NCI-H2196 treated with DMSO at 0.1 percent for 48 hours (cell line): ENCODE results near the gene CTSE.
"Not testable (repeated sequence)": the region's sequence is repeated elsewhere in the genome, so short reads cannot be mapped to it uniquely, and the experiment has no call there.

ENCODE experiments used
- DNase-seq: peaks from one replicate; lab custom pipeline; 2025; ENCODE audit not compliant: unreplicated experiment; lab: John Stamatoyannopoulos, UW

CTSE gene

DNA sequence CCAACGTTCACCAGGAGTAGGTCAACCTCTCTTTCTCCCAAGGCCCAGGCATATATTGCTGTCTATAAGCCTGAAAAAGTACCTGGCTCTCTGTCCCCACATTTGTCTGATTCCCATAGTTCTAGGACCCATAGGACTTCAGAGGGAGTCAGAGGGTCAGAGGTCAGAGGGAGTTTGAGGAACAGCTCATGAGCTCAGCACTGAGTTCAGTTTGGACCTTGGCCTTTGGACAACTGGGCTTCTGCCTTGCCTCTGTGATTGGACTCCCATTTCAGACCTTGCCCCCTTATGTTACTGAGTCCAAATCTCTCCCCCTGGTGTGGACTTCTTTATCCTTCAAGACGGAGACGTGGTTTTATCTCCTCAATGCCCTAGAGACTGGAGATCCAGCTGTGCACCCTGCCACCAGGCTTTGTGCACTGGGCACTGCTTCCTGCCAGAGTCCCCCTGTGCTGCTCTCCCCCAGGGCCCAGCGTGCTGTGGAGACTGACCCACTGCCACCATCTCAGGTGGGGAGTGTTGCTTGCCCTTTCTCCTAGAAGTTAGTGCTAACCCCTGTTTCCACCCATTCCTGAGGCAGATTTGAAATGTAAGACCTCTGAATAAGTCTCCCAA is 3.2 kb downstream of the CTSE start:
- DNase-seq: no peak

GRCh38 chr1:206015071-206015470 is 8.6 kb downstream of the CTSE start:
- DNase-seq: no peak

DNA sequence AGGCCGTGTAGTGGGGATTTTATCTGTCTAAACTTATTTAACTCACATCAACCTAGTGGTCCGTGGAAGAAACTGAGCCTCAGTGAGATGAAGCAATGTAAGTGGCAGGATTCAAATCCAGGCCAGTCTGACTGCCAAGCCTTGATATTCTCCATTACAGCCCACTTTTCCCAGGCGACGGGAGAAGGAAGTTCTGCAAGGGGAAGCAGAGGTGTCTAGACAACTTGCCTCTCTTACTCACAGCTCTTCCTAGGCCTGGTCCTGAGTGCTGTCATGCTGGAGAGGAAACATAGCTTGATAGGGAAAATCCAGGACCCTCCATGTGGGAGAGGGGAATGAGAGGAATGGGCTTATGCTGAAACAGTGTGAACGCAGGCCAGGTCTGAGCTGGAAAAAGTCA is 9.1 kb downstream of the CTSE start:
- DNase-seq: no peak

DNA sequence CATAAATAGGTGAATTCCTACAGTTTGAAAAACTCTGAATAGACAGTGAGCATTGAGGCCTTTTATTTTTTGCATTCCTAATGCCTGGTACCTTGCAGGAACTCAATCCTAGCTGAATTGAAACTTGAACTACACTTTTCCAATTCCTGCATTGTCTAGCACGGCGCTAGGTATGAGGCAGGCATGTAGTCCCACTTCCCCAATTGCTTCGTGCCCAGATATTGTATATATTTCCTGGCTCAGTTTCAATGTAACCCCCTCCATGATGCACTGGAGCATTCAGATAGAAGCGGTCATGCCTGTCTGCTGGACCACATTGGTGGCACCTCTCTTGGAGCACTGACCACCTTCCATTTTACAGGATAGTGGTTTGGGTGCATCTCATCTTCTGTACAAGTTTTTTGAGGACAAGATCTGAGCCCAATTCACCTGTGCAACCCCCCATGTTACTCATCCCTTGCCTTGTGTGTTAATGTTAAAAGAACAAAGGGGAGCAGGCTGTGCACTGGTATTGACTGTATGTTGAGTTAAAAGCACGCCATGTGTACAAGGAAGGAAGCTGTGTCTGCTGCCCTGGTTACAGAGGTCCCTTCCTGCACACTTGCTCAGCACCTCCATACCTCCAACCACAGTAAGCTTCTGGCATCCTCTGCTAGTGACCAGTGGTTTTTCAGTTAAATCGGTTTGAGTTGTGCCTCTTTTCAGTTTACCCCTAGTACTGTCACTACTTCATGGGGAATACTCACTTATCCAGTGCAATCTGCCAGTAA is 10.5 kb downstream of the CTSE start:
- DNase-seq: no peak

DNA sequence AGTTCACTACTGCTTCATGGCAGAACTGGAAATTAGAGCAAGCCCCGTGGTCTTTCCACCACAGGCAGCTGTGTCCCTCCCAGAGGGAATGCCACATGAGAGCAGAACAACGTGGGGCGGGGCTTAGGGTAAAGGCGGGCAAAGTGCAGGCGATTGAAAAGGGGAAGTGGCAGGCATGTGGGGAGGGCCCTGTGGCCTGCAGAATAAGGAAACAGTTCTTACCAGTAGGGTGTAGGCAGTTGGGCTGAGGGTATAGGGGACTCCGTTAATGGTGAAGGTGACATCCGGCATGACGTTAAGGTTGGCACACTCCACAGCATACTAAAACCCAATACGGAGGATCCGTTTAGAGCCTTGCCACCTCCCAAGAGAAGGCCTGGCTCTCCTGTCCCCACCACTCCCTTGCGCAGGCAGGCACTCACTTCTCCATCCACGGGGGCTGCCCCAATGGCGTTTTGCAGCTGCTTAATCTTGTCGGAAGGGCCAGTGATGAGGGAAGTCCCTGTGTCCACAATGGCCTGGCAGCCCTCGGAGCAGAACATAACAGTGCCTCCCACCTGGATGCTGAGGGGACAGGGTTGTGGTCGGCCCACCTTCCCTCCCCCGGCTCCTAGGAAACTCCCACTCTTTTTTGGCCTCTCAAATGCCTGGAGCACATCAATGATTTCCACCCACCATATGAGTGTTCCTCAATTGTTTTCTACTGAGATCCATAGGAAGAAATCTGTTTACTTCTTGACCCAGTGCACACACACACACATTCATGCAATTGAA is 11.4 kb downstream of the CTSE start:
- DNase-seq: no peak

GRCh38 chr1:206011057-206011456 is 12.6 kb downstream of the CTSE start:
- DNase-seq: no peak

DNA sequence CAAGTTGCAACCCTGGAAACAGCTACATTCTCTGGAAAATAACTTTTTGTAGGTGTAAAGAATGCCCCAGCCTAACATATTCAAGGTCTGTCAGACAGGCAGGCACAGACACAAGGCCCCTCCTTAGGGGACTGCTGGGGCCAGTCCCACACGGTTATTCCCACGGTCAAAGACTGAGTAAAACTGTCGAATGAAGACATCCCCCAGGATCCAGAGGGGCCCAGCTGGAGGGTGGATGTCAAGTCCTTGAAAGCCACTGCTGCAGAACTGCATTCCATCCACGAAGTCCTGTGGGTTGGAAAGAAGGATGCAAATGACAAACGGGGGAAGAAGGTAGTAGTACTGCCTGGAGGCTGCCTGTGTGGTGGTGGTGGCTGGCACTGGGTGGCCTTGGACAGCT is 13.6 kb downstream of the CTSE start:
- no peak for DNase-seq

GRCh38 chr1:206006946-206007345 is 16.7 kb downstream of the CTSE start:
- no peak for DNase-seq

DNA sequence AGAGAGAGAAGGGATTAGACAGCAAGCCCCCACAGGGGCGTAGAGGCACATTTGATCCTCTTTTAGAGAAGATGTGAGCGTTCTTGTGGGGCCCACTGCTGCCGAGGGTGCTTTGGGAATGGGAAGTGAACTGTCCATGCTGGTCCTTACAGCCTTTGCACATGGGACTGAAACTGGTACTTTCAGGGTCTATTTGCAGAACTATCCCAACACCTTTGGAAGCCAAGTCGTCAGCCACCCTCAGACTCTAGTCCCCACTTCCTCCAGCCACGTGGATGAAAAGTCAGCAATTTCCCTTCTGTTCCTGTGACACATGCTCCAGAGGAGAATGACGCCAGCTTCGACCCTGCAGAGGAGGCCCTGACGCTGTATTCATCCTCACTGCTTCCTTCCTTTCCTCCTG is 17.9 kb downstream of the CTSE start:
- DNase-seq: no peak

DNA sequence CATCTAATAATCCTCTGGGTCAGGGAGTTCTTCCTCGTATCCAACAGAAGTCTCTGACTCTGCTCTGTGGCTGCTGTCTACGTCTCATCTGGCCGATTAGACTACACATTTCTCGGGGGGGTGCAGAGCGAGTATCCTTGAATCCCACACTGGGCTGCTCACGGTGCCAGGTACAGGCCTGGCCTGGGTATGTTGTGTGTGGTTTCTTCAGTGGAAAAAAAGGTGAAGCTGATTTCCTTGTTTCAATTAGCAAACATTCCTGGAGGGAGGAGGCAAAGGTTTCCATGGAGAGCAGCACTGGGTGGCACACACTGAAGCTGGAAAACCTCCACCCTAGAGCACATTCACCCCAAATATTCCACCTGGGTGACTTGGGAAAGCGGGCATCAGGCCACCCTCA is 18.5 kb downstream of the CTSE start:
- no peak for DNase-seq

- no peak for DNase-seq
These were observed 18.9 kb downstream of the CTSE start for GRCh38 chr1:206004826-206005225.

DNA sequence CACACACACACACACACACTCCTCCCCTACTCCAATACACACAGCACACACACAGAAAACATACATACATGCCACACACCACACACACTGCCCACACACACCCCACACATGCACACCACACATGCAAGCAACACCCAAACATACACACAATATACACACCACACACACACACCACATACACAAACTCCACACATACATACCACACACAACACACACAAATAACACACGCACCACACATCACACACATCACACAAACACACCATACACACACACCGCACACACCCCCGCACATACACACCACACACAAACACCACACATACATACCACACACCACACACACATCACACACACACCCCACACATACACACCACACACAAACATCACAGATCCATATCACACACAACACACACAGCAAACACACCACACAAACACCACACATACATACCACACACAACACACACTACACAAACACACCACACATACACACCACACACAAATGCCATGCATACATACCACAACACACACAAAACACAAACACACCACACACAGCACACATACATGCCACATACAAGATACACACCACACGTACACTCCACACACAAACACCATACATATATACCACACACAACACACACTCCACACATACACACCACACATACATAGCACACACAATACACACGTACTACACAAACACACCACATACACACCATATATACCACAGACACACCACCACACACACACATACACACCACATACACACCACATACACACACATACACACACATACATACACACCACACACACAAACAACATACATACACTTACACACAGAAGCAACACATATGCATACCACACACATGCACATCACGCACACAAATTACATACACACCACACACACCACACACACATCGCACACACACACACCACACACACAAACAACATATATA is 19.6 kb downstream of the CTSE start:
- DNase-seq: no peak

- no peak for DNase-seq
These were observed 20.6 kb downstream of the CTSE start, which contains the start of gene RAB7B for GRCh38 chr1:206002871-206003801. RAB7B (minus strand) TSS chr1:206003395; CDS start chr1:205994135, 9,260 bp downstream.

- DNase-seq: no peak
These were observed 21.5 kb downstream of the CTSE start for GRCh38 chr1:206002160-206002559.

DNA sequence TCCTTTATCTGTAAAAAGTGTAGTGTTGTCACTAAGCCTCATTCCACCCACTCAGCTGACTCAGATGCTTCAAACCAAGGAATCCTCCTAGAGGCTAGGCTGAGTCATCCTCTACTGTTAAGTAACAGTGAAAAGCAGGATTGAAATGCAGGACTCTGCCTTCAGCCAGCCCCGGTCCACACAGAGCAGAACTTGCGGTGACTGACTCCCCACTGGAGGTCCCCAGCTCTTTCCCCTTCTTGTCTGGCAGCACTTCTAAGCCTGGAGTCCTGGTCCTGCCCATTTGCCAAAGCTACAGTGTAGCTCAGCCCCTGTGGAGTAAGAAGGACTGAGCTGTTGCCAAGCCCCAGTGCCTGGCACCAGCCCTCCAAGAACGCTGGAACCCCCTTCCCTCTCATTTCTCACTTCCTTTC is 22.2 kb downstream of the CTSE start:
- DNase-seq: no peak

GRCh38 chr1:206000641-206001339 is 22.9 kb downstream of the CTSE start:
- no peak for DNase-seq

DNA sequence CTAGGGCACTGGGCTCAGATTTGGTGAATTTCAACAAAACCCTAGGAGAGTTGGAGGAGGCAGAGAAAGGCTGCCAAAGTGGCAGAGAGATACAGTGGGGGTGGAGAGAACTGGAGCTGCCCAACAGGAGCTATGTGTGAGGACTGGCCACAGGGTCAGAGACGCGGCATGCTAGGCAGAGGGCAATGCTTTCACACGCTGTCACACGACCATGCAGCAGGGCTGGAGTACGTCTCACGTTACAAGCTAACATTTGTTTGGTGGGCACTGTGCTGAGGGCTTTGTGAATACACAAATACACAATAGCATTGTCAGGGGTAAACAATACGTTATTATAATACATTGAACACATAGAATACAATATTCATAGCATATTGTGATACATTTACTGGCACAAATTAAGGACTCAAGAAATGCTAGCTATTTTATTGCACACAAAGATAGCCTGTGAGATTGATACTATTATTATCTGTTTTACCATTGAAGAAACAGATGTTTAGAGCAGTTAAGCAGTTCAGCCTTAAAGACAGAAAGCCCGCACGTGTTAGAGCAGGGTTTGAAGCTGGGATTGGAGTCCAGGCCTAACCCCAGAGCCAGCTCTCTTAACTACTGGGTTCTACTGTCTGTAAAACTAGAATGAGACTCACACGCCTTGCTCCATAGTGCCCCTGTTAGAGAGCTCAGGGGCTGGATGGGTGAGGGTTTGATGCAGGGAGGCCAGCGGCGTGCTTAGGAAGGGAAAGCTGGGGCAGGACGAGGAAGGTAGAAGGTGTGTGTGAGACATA is 25.0 kb downstream of the CTSE start:
- DNase-seq: no peak

- not testable (repeated sequence) for DNase-seq
These were observed 27.1 kb downstream of the CTSE start for GRCh38 chr1:205996641-205997040.
